ENCODE results near the gene MLC1. TPM values are rescaled to one million over a fixed set of nuclear protein-coding genes. Genes with fewer than 3 reads are reported as not detected.

The MLC1 gene
- total RNA-seq, 1 donor from 2014 or later = not detected

DNA sequence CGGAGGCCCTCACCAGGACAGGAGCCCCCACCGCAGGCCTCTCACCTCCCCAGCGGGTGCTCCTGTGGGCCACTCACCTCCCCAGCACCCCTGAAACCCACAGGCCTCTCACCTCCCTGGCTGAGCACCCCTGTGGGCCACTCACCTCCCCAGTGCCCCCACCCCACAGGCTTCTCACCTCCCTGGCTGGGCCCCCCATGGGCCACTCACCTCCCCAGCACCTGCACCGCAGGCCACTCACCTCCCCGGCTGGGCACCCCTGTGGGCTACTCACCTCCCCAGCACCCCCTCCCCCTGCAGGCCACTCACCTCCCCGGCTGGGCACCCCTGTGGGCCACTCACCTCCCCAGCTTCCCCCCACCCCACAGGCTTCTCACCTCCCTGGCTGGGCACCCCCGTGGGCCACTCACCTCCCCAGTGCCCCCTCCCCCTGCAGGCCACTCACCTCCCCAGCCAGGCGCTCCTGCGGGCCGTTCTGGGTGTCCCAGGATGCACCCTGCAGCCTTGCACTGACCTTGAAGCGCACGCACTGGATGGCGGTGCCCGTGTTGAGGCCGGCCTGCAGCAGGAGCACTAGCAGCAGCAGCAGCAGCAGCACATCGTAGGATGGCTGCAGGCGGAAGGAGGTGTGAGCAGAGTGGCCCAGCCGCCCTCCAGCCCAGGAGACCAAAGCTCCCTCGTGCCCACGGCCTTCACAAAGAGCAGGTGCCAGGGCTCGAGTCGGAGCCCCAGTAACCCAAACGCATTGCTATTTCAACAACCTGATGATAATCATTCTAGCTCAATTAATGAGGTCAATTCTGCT lies 21.4 kb downstream of the MLC1 start:
- TF ChIP-seq, protein P1, sequence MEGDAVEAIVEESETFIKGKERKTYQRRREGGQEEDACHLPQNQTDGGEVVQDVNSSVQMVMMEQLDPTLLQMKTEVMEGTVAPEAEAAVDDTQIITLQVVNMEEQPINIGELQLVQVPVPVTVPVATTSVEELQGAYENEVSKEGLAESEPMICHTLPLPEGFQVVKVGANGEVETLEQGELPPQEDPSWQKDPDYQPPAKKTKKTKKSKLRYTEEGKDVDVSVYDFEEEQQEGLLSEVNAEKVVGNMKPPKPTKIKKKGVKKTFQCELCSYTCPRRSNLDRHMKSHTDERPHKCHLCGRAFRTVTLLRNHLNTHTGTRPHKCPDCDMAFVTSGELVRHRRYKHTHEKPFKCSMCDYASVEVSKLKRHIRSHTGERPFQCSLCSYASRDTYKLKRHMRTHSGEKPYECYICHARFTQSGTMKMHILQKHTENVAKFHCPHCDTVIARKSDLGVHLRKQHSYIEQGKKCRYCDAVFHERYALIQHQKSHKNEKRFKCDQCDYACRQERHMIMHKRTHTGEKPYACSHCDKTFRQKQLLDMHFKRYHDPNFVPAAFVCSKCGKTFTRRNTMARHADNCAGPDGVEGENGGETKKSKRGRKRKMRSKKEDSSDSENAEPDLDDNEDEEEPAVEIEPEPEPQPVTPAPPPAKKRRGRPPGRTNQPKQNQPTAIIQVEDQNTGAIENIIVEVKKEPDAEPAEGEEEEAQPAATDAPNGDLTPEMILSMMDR (conservative IDR thresholded peaks at IDR 0.05; ENCODE audit: low read depth, low read length) = no peak
- no peak for DNase-seq (ENCODE audit: low read depth)
- H3K4me3 ChIP-seq (ENCODE audit: low read depth, low read length) = no peak overlapping the region

DNA sequence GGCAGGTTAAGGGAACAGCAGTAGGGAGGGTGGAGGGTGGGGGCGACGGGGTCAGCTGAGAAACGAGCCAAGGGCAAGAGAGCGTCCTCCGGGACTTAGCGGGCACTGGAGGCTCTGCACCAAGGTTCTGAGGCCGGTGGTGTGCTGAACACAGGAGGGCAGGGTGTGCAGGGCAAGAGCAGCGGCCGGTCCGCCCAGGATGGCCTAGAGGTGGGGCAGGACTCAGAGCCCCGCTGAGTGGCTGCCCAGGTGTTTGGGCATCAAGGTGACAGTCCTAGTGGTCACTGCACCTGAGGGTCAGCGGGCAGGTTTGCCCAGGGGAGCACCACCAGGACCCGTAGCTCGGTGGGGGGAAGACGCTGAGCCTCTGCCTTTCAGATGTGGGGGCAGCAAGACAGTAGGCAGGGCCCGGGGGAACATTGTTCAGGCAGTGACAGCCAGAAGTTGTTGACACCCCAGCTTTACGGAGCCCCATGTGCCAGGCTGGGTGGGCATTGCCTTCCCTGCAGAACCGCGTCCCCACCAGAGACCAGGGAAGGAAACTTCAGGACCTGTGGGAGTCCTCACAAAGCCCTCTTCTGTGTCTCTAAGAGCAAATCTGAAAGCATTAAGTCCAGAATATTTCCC lies 22.6 kb downstream of the MLC1 start:
- no peak for DNase-seq (ENCODE audit: low read depth)
- no peak overlapping the region for H3K4me3 ChIP-seq (ENCODE audit: low read depth, low read length)
- TF ChIP-seq, protein P1 (conservative IDR thresholded peaks at IDR 0.05; ENCODE audit: low read depth, low read length) = no peak

DNA sequence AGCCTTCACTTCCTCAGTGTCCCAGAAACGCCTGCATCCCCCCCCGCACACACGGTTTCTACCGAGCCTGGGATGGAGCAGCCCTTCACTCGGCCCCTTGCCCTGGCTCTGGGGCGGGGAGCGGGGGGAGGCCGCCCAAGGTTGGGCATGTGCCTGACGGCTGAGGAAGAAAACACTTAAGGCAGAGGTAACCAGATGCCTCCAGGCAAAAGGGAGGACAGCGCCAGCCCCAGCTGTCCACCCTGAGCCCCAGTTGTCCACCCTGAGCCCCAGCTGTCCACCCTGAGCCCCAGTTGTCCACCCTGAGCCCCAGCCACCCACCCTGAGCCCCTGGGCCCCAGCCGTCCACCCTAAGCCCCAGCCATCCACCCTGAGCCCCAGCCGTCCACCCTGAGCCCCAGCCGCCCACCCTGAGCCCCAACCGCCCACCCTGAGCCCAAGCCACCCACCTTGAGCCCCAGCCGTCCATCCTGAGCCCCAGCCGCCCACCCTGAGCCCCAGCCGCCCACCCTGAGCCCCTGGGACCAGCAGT lies 23.3 kb downstream of the MLC1 start:
- H3K4me3 ChIP-seq (ENCODE audit: low read depth, low read length) = no peak overlapping the region
- TF ChIP-seq, protein P1 (conservative IDR thresholded peaks at IDR 0.05; ENCODE audit: low read depth, low read length) = no peak
- no peak for DNase-seq (ENCODE audit: low read depth)

DNA sequence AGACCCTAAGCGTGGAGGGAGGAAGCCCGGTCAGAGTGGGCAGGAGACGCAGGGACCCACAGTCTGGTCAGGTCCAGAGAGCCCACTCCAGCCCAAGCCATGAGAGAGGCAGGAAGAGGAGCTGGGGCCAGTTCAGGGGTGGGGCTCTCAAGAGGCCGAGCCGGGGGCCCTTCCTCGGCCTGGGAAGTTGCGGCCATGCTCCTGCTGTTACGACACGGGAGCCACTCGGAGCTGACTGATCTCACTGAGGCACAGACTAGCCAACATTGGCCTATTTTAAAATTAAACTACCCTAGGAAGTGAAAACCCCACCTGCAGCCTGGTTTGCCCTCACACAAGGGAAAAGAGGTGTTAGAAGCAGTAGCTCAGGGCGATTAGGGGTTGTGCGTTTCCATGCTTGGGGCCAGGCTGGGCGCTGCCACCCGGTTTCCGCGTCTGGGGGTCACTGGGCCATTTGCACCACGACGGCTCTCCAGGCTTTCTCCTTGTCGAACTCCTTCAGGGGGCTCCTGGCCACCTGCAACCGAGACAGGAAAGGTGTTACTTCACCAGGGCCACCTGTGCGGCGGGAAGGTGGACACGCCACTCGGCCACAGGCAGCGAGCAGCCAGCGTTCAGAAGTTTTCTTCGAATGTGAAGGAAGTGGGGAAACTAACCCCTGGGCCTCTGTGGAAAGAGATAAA lies 23.9 kb downstream of the MLC1 start:
- DNase-seq (ENCODE audit: low read depth) = no peak
- H3K4me3 ChIP-seq (ENCODE audit: low read depth, low read length) = no peak overlapping the region
- TF ChIP-seq, protein P1 (conservative IDR thresholded peaks at IDR 0.05; ENCODE audit: low read depth, low read length) = no peak

DNA sequence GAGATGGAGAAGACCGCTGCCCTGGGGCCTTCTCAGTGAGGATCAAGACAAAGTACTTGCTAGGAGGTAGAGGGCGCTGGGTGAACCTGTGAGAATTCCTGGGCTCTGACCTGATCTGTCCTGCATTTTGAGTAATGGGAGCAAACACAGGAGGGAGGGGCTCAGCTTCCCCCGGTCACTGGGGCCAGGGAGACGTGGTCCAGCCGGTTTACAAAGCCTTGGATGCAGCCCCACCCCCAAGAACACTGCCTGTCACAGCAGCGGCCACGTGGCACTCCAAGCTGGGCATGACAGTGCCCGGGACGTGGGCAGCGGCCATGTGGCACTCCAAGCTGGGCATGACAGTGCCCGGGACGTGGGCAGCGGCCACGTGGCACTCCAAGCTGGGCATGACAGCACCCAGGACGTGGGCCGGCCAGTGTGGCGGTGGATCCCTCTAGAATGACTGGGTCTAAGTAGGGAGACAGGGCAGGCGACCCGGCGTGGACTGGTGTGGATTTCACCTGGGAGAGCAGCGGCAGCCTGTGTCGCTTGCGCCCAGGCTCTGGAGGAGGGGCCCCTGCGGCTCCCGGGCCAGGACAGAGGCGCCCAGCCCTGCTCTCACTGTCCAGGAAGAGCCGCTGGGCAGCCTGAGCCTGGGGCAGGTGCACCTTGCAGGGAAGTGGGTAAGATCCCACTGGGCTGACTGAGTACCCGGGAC lies 24.6 kb downstream of the MLC1 start:
- TF ChIP-seq, protein P1 (conservative IDR thresholded peaks at IDR 0.05; ENCODE audit: low read depth, low read length) = no peak
- DNase-seq (ENCODE audit: low read depth) = no peak
- no peak overlapping the region for H3K4me3 ChIP-seq (ENCODE audit: low read depth, low read length)

DNA sequence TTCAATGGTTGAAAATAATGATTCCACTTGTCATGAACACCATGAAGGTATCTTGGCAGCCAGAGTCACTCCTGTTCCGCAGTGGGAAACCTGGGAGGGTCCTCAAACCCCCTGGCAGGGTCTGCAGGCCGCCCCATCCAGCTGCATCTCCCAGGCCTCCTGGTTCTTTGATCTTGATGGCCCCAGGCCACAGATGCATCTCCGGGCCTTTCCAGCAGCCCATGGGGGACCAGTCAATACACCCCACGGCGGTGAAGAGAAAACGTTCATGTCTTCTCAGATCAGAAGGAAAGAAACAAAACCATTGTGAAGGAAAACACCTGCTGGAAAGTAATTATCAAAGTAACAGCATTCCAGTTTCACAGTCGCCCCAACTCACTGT lies 25.4 kb downstream of the MLC1 start:
- TF ChIP-seq, protein P1 (conservative IDR thresholded peaks at IDR 0.05; ENCODE audit: low read depth, low read length) = no peak
- H3K4me3 ChIP-seq (ENCODE audit: low read depth, low read length) = no peak overlapping the region
- no peak for DNase-seq (ENCODE audit: low read depth)
